C4-2B (cell line): Measurements from ENCODE around the gene TMEM135.

Experiments
- H3K27ac ChIP-seq: fragments of 450-650 bp; 2 replicates; pipeline ENCODE4 v1.5.1; 2017
- CTCF ChIP-seq: fragments of 450-650 bp; conservative IDR thresholded peaks from 2 replicates; pipeline ENCODE4 v1.5.1; 2017; ENCODE audit warnings: mild to moderate bottlenecking
- ZFX ChIP-seq: fragments of 450-650 bp; IDR thresholded peaks from 2 replicates; pipeline ENCODE4 v1.6.1; 2017

Gene TMEM135

GRCh38 chr11:87128372-87128771, 90.6 kb downstream of the TMEM135 start:
- TF ChIP-seq ZFX (no peak), CTCF (no peak)
- H3K27ac ChIP-seq: no peak overlapping the region

- no peak overlapping the region for H3K27ac ChIP-seq
- TF ChIP-seq ZFX: no peak
- no peak for TF ChIP-seq CTCF
Measured at GRCh38 chr11:87134524-87135106, 96.9 kb downstream of the TMEM135 start.

GRCh38 chr11:87136236-87136635, 98.5 kb downstream of the TMEM135 start:
- H3K27ac ChIP-seq: no peak overlapping the region
- TF ChIP-seq ZFX (no peak), CTCF (no peak)

GRCh38 chr11:87137711-87138110, 100.0 kb downstream of the TMEM135 start:
- no peak overlapping the region for H3K27ac ChIP-seq
- TF ChIP-seq ZFX (no peak), CTCF (no peak)

- TF ChIP-seq CTCF (no peak), ZFX (no peak)
- H3K27ac ChIP-seq: no peak overlapping the region
Measured at GRCh38 chr11:87139475-87139874, 101.7 kb downstream of the TMEM135 start.

GRCh38 chr11:87141322-87141721, 103.6 kb downstream of the TMEM135 start:
- H3K27ac ChIP-seq: no peak overlapping the region
- TF ChIP-seq CTCF: no peak
- TF ChIP-seq ZFX: no peak

GRCh38 chr11:87141980-87142514, 104.3 kb downstream of the TMEM135 start:
- no peak for TF ChIP-seq CTCF
- no peak for TF ChIP-seq ZFX
- H3K27ac ChIP-seq: no peak overlapping the region
